GM18909 (cell line): ENCODE data around the gene KRT1.
"Not testable (repeated sequence)": the region's sequence is repeated elsewhere in the genome, so short reads cannot be mapped to it uniquely, and the experiment has no call there.

Source experiments
- ATAC-seq: cut with Tn5 transposase; IDR thresholded peaks from one replicate; pipeline ENCODE4 v1.9.1; 2021; ENCODE audit warnings: mild to moderate bottlenecking; ENCODE audit not compliant: unreplicated experiment, poor library complexity

KRT1 gene

GRCh38 chr12:52680363-52680762 lies at the start of gene KRT1:
Gene KRT1 (minus strand): TSS chr12:52680407. CDS start chr12:52680348, 59 bp downstream.
- ATAC-seq, result no peak

DNA sequence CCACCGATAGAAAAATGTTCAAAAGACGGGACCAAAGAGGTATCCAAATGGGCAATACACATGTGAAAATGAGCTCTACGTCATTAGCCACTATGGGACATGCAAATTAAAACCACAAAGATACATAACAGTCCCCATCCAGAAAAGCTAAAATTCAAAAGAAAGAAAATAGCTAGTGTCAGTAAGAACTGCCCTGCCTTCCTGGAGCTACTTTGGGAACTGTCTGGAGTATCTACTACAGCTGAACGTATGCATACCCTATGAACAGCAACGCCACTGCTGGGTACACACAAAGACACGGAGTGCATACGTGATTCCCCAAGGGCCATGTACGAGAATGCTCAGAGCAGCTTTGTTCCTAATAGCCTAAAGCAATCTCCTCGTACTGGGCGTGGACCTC lies 48.9 kb upstream of the KRT1 start:
- no peak for ATAC-seq

GRCh38 chr12:52728374-52728773 lies 48.2 kb upstream of the KRT1 start:
- no peak for ATAC-seq

DNA sequence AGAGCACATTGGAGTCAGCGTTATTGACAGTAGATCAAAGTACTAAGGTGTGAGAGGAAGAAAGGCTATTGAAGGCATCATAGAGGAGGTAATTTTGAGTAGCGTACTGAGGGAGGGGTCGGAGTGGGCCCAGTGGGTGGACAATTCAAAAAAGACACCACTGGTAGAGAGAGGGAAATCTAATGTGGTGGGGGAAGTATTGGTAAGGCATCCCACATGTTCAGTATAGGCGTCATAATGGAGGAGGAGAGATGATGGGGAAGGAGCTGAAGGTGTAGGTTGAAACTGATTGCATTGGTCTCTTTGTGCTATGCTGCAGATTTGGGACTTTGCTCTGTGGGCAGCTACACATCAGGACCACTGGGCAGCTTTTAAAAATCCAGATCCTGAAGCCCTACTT lies 46.8 kb upstream of the KRT1 start:
- ATAC-seq, result no peak

- no peak for ATAC-seq
These were observed 46.2 kb upstream of the KRT1 start for GRCh38 chr12:52726451-52726850.

GRCh38 chr12:52724384-52724783 lies 44.2 kb upstream of the KRT1 start:
- ATAC-seq, result no peak

DNA sequence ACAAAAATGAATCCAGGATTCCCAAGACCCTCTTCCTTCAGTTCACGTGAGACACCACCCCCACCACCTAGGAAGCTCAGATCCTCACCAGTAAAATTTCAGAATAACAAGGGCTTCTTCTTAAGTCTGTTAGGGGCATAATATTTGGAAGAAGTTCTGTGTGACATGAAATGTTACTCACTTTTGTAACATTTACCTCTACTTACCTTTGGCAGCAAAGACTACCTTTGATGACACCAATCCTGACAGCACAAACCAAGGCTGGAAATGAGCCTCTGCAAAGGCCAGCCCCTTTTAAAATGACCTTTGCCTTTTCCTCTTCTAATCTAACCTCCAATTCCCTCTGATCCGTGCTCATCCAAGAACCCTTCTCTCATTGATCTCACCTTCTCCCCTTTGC lies 42.5 kb upstream of the KRT1 start:
- no peak for ATAC-seq

GRCh38 chr12:52721838-52722470 lies 41.7 kb upstream of the KRT1 start:
- ATAC-seq, result no peak

DNA sequence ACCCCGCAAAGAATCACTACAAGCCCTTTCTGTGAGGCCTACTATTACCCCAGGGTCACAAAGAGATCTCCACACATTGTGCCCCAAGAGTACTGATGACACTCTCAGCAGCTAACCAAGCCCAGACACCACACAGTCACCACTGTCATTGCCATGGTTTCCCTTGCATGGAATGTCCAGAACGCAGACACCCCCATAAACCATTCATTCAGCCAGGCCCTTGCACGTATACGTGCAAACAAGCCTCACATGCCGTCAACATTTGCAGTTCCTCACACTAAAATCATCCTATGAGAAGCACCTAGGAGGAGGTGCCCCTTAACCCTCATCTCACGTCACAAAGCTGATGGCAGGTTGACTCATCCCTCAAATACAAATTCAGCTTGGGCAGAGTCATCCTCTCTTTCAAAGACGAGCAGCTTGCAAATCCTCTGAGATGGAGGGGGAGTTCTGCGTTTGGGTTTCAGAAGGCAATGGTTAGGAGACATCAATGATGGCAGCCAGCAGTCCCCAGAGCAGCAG lies 40.2 kb upstream of the KRT1 start:
- no peak for ATAC-seq

DNA sequence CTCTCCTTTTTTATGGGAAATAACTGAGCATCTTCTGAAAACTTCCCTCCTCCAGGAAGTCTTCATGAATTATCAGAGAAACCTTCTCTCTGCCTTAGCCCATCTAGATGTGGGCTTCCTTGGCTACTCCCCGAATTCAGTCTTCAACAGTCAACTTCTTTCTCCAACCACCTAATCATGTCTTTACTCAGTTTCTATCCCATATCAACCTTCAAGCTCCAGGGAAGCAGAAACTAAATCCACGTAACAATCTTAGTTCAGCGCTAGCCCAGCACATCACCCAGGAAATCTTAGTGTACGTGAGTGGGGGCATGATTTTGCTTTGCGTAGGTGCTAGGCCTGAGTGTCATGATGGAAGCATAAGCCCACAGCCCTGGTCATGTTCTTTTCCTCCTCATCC lies 35.9 kb upstream of the KRT1 start:
- no peak for ATAC-seq

DNA sequence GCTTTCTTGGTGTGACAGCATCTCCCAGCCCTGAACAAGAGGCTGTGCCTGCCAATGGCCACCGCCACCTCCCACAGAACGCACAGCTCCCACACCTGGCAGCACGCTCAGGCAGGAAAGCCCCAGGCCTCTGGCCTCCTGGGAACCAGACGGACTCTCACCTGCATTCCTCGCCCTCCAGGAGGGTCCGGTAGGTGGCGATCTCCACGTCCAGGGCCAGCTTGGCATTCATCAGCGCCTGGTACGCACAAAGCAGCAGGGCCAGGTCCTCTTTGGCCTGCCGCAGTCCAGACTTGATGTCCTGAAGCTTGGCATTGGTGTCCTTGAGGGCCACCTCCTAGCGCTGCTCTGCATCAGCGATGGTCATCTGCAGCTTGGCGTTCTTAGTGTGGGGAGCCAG lies 35.2 kb upstream of the KRT1 start:
- ATAC-seq, result no peak

GRCh38 chr12:52714887-52715281 lies 34.7 kb upstream of the KRT1 start:
- ATAC-seq, result no peak

DNA sequence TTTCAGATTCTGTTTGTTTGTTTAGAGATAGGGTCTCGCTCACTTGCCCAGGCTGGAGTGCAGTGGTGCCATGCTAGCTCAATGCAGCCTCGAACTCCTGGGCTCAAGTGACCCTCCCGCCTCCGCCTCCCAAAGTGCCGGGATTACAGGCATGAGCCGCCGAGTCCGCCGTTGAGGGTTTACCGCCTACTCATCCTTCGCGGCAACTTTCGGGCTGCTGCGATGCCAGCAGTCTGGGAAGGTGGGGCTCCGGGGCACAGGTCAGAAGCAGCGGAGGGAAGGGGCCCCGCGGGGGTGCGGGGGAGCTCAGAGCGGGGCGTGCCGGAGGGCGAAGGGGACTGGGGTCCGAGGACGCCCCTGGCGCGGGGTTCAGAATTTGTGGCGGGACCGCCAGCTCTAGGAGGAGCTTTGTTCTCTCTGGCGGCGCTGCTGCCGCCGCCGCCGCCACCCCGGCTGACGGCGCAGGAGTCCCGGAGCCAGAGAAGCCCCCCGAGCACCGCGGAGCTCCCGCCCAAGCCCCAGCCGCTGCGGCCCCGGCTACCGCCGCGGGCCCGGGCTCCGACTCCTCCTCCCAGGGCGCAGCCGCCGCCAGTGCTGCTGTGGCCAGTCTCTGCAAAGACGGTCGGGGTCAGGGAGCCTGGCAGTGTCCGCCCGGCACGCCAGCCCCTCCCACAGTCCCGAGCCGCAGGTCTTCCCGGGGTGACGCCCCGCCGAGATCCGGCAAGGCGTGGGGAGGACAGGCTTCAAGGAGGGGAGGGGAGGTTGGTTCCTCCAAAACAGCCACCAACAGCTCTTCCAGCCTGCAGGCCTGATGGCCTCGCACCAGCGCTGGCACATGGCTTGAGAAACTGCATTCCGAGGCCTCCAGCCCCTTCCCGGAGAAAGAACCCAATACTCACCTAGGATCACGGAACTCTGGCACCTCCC lies 34.0 kb upstream of the KRT1 start:
- ATAC-seq, result no peak

DNA sequence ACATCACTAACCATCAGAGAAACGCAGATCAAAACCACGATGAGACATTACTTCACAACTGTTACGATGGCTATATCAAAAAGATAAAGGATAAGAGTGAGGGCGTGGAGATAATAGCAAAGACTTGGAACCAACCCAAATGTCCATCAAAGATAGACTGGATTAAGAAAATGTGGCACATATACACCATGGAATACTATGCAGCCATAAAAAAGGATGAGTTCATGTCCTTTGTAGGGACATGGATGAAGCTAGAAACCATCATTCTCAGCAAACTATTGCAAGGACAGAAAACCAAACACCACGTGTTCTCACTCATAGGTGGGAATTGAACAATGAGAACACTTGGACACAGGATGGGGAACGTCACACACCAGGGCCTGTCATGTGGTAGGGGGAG lies 31.9 kb upstream of the KRT1 start:
- ATAC-seq, result not testable (repeated sequence)

DNA sequence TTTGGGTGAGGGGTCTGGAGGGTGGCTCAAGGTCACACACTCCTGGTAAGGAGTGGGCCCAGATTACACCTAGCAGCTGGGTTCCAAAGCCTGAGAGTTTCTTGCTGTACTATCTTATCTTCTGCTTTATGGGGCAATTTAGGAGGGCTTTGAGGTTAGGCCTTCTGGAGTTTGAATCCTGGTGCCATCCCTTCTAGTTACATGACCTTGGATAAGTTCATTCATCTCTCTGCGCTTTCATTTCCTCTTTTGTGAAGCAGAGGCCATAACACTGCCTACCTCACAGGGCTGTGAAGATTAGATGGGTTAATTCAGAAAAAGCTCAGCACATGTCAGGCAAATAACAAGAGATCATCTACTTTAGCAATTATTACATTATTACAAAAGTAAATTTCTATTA lies 30.5 kb upstream of the KRT1 start:
- ATAC-seq, result no peak

DNA sequence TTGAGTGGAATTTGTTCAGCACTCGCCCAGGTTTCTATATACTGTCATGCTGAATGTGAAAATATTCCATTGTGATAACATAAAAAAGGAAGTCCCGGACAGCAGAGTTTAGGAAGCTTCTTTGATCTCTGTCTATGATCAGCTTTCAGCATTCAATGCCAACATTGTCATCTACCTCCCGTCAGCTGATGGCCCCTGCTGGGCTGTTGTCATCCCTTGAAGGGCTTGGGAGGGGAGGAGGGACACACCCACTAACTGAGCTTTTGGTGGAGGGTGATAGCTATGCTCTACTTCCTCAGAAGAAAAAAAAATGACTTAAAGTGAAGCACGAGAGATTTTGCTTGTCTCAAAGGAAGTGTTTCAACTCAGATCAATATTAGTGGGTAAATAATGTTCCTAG lies 27.8 kb upstream of the KRT1 start:
- no peak for ATAC-seq

DNA sequence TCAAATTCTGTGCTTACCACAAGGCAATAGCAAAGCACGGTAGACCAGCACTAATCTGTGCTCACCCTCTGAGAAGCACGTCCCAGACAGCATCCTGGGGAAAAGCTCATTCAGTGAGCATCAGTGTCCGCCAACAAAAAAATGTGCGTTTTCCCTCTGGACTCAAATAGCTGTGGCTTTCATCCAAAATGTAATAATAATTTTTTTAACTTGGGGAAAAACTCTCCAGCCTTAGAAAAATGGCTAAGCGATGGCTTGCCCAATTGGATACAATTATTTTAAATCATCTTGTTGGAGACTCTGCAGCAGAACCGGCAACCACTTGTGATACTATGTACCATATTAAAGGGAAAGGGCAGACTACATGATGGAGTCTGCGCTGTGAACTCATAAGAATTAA lies 24.3 kb upstream of the KRT1 start:
- no peak for ATAC-seq

DNA sequence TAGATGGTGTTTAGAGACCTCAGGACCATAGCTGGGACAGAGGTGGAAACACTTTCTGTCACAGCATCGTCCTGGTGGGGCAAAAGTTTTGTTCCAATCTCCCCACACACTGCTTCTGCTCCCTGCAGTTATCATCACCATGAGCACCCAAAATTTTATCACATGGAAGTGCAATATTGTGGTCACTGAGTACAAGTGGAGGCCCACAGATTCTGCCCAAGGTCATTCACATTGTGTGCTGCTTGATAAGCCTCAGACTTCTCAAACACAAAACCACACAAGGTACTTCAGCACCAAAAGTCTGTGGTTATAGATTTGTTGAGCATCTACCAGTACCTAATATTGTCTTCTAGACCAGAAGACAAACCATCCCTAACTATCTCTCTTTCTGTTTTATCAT lies 23.7 kb upstream of the KRT1 start:
- ATAC-seq, result no peak

GRCh38 chr12:52703424-52703823 lies 23.2 kb upstream of the KRT1 start, which contains the start of gene KRT77:
Gene KRT77 (minus strand): TSS chr12:52703524. CDS start chr12:52703434, 90 bp downstream.
- ATAC-seq, result no peak

DNA sequence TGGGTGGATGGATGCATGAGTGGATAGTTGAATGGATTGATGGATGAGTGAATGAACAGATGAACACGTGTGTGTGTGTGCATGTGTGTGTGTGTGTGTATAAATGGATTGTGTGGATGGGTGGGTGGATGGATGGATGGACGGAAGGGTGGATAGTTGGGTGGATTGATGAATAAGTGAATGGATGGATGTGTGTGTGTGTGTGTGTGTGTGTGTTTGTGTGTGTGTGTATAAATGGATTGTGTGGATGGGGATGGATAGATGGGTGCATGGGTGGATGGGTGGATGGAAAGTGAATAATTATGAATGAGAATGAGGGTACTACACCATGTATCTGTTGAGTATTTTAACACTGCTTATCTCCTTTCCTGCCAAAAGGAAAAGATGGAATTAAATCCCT lies 22.1 kb upstream of the KRT1 start:
- ATAC-seq, result no peak

DNA sequence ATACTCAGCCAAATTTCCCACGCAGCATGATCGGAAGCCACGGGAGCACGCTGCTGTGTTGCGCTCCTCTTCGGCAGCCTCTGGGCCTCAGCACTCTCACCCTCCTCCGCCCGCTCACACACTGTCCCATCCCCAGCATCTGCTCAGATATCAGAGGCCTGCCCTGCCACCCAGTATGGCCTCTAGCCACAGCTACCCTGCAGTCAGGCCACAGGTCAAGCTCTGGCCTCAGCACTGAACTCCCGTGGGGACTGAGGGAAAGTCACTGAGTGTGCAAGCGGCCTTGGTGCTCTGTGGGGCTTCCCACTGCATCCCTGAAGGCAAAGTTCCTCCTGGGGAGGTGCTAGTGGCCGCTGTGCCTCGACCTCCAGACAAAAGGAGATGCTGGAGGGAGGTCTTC lies 21.1 kb upstream of the KRT1 start:
- ATAC-seq, result no peak
